Measurements from ENCODE around the gene SBNO1.

SBNO1 gene

DNA sequence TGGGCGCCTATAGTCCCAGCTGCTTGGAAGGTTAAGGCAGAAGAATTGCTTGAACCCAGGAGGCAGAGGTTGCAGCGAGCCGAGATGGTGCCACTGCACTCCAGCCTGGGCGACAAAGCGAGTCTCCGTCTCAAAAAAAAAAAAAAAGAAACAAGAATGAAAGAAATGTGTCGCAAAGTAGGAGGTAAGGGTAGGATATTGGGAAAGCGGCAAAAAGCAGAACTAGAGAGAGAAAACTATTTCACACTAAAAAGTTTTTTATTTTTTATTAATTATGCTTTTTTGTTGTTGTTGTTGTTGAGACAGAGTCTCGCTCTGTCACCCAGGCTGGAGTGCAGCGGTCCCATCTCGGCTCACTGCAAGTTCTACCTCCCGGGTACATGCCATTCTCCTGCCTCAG lies 17.7 kb downstream of the SBNO1 start:
- no peak overlapping the region for H4K8ac ChIP-seq (ENCODE audit: low read depth, low read length)
- no peak for DNase-seq (ENCODE audit: low spot score)
- H2BK5ac ChIP-seq (ENCODE audit: low read length): no peak overlapping the region
- no peak overlapping the region for H3K18ac ChIP-seq (ENCODE audit: low read length)
- no peak overlapping the region for H3K4me3 ChIP-seq (ENCODE audit: low read length in 2 of 2)
- no peak overlapping the region for H3K9ac ChIP-seq (ENCODE audit: low read depth, low read length, poor library complexity)
- WGBS, 2 donors (ENCODE audit: extremely low coverage in 2 of 2, insufficient read length in 2 of 2, insufficient replicate concordance in 1 of 2): no CpG with 5 or more reads among the region's 12 CpGs
- no peaks in the 10 kb centered on the region for H3K9me3 ChIP-seq (replicated peaks in 1 of 2; ENCODE audit: control insufficient read depth in 2 of 2, insufficient read depth in 1 of 2, low read depth in 1 of 2, low read length in 2 of 2)
- H3K4ac ChIP-seq (ENCODE audit: low read length): no peak overlapping the region
- no peaks in the 10 kb centered on the region for H3K79me1 ChIP-seq (ENCODE audit: low read depth, low read length)
- peaks cover 15 to 79% of the 10 kb centered on the region in 2 donors for H3K36me3 ChIP-seq (replicated peaks in 1 of 2; ENCODE audit: control insufficient read depth in 2 of 2, insufficient read depth in 2 of 2, low read length in 2 of 2)
- H3K14ac ChIP-seq (ENCODE audit: low read length): no peak overlapping the region
- H3K4me2 ChIP-seq (ENCODE audit: insufficient read depth, low read length, poor library complexity, severe bottlenecking): no peak overlapping the region
- no peaks in the 10 kb centered on the region for H3K27me3 ChIP-seq (ENCODE audit: control insufficient read depth in 3 of 3, insufficient read depth in 3 of 3, low read depth in 1 of 3, low read length in 3 of 3)
- H4K91ac ChIP-seq (ENCODE audit: low read depth, low read length, poor library complexity): no peak overlapping the region
- H3K23ac ChIP-seq (ENCODE audit: low read depth, low read length, poor library complexity): no peak overlapping the region
- H3K27ac ChIP-seq (replicated peaks; ENCODE audit: low read length): no peak overlapping the region
- no peak overlapping the region for H2BK120ac ChIP-seq (ENCODE audit: low read depth, low read length)
- no peak overlapping the region for H2AFZ ChIP-seq (ENCODE audit: low read length)
- H2BK15ac ChIP-seq (ENCODE audit: low read length): no peak overlapping the region
- H3K4me1 ChIP-seq (ENCODE audit: control insufficient read depth in 2 of 2, insufficient read depth in 1 of 2, low read depth in 1 of 2, low read length in 2 of 2): no peaks in the 10 kb centered on the region
- no peak overlapping the region for H2BK12ac ChIP-seq (ENCODE audit: low read length)
- H2AK5ac ChIP-seq (ENCODE audit: low read depth, low read length): no peak overlapping the region

DNA sequence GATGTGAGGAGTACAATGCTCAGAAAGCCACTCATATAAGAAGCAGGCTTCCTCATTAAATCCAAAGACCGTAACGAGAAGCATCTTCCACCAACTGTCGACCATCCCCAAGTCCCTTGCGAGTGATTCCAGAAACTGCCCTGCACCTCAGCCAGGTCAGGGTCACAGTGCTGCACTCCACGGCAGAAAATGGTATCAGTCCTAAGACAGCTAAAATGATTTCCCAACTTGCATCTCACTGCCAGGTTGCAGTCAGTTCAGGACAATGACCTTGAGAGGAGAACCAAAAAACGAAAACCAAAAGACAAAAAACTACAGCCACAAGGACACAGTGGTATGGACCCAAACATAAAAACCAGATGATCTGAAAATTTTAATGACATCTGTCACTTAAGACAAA lies 20.6 kb downstream of the SBNO1 start:
- WGBS, 2 donors (ENCODE audit: extremely low coverage in 2 of 2, insufficient read length in 2 of 2, insufficient replicate concordance in 1 of 2): no CpG with 5 or more reads among the region's 6 CpGs
- H3K27ac ChIP-seq (replicated peaks; ENCODE audit: low read length): no peak overlapping the region
- peaks cover 19 to 86% of the 10 kb centered on the region in 2 donors for H3K36me3 ChIP-seq (replicated peaks in 1 of 2; ENCODE audit: control insufficient read depth in 2 of 2, insufficient read depth in 2 of 2, low read length in 2 of 2)

DNA sequence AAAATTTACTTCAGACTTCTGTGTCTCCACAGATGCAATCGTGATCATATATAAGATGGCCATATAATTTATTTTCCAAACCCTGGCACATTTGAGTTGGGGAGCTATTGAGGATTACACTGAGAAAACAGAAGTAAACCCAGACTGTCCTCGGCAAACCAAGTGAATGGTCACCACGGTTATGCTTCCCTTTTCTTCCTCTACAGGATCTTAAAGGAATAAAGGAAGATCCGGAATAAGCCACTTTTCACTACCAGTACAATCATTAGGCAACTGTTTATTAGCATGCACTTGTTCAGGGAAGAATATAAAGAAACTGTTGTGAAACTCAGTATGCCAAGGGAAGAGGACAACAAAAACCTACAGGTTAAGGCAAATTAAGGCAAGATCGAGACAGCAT lies 27.6 kb downstream of the SBNO1 start:
- H2BK12ac ChIP-seq (ENCODE audit: low read length): no peak overlapping the region
- peaks cover 5% of the 10 kb centered on the region for H3K79me1 ChIP-seq (ENCODE audit: low read depth, low read length)
- no peaks in the 10 kb centered on the region for H3K4me1 ChIP-seq (ENCODE audit: control insufficient read depth in 2 of 2, insufficient read depth in 1 of 2, low read depth in 1 of 2, low read length in 2 of 2)
- DNase-seq (ENCODE audit: low spot score): no peak
- no peak overlapping the region for H2BK5ac ChIP-seq (ENCODE audit: low read length)
- H3K9me3 ChIP-seq (replicated peaks in 1 of 2; ENCODE audit: control insufficient read depth in 2 of 2, insufficient read depth in 1 of 2, low read depth in 1 of 2, low read length in 2 of 2): no peaks in the 10 kb centered on the region
- H2AFZ ChIP-seq (ENCODE audit: low read length): no peak overlapping the region
- H3K27me3 ChIP-seq (ENCODE audit: control insufficient read depth in 3 of 3, insufficient read depth in 3 of 3, low read depth in 1 of 3, low read length in 3 of 3): no peaks in the 10 kb centered on the region
- H3K23ac ChIP-seq (ENCODE audit: low read depth, low read length, poor library complexity): no peak overlapping the region
- H2AK5ac ChIP-seq (ENCODE audit: low read depth, low read length): no peak overlapping the region
- no peak overlapping the region for H4K8ac ChIP-seq (ENCODE audit: low read depth, low read length)
- no peak overlapping the region for H3K18ac ChIP-seq (ENCODE audit: low read length)
- no peak overlapping the region for H3K9ac ChIP-seq (ENCODE audit: low read depth, low read length, poor library complexity)
- H4K91ac ChIP-seq (ENCODE audit: low read depth, low read length, poor library complexity): no peak overlapping the region
- H2BK120ac ChIP-seq (ENCODE audit: low read depth, low read length): no peak overlapping the region
- WGBS, 2 donors (ENCODE audit: extremely low coverage in 2 of 2, insufficient read length in 2 of 2, insufficient replicate concordance in 1 of 2): no CpG with 5 or more reads among the region's 5 CpGs
- no peak overlapping the region for H3K4me3 ChIP-seq (ENCODE audit: low read length in 2 of 2)
- no peak overlapping the region for H2BK15ac ChIP-seq (ENCODE audit: low read length)
- no peak overlapping the region for H3K4ac ChIP-seq (ENCODE audit: low read length)
- peaks cover 23 to 88% of the 10 kb centered on the region in 2 donors for H3K36me3 ChIP-seq (replicated peaks in 1 of 2; ENCODE audit: control insufficient read depth in 2 of 2, insufficient read depth in 2 of 2, low read length in 2 of 2)
- H3K27ac ChIP-seq (replicated peaks; ENCODE audit: low read length): no peak overlapping the region
- H3K14ac ChIP-seq (ENCODE audit: low read length): no peak overlapping the region
- no peak overlapping the region for H3K4me2 ChIP-seq (ENCODE audit: insufficient read depth, low read length, poor library complexity, severe bottlenecking)

More for the DNA sequence above, 20.6 kb downstream of the SBNO1 start:
- Histone ChIP-seq H3K9me3 (replicated peaks in 1 of 2; ENCODE audit: control insufficient read depth in 2 of 2, insufficient read depth in 1 of 2, low read depth in 1 of 2, low read length in 2 of 2) (no peaks in the 10 kb centered on the region), H2BK12ac (ENCODE audit: low read length) (no peak overlapping the region), H3K9ac (ENCODE audit: low read depth, low read length, poor library complexity) (no peak overlapping the region), H2AFZ (ENCODE audit: low read length) (no peak overlapping the region), H3K27me3 (ENCODE audit: control insufficient read depth in 3 of 3, insufficient read depth in 3 of 3, low read depth in 1 of 3, low read length in 3 of 3) (no peaks in the 10 kb centered on the region), H2BK5ac (ENCODE audit: low read length) (no peak overlapping the region), H3K4me3 (ENCODE audit: low read length in 2 of 2) (no peak overlapping the region), H3K79me1 (ENCODE audit: low read depth, low read length) (no peaks in the 10 kb centered on the region), H2BK15ac (ENCODE audit: low read length) (no peak overlapping the region), H3K18ac (ENCODE audit: low read length) (no peak overlapping the region), H2BK120ac (ENCODE audit: low read depth, low read length) (no peak overlapping the region), H3K4me1 (ENCODE audit: control insufficient read depth in 2 of 2, insufficient read depth in 1 of 2, low read depth in 1 of 2, low read length in 2 of 2) (no peaks in the 10 kb centered on the region), H3K4ac (ENCODE audit: low read length) (no peak overlapping the region), H3K14ac (ENCODE audit: low read length) (no peak overlapping the region), H3K23ac (ENCODE audit: low read depth, low read length, poor library complexity) (no peak overlapping the region), H4K8ac (ENCODE audit: low read depth, low read length) (no peak overlapping the region), H3K4me2 (ENCODE audit: insufficient read depth, low read length, poor library complexity, severe bottlenecking) (no peak overlapping the region), H4K91ac (ENCODE audit: low read depth, low read length, poor library complexity) (no peak overlapping the region), H2AK5ac (ENCODE audit: low read depth, low read length) (no peak overlapping the region)
- no peak for DNase-seq (ENCODE audit: low spot score)

DNA sequence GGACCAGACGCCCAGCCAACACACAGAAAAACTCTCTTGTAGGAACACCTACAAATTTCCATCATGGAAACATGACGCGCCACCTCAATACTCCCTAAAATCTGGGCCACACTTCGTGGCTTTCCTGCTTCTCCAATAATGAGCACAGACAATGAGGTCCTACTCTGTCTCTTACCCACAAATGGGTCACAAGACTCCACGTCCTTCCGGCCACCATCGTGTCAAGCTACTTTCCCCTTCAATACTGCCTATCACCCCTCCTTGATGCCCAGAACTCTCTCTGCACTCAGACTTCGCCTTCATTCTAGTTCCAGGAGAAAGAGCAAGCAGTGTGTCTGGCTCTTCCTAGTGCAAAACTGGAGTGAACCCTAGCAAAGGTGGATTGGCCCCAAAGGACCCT lies 28.1 kb downstream of the SBNO1 start:
- Histone ChIP-seq H3K18ac (ENCODE audit: low read length) (no peak overlapping the region), H2BK5ac (ENCODE audit: low read length) (no peak overlapping the region), H3K36me3 (replicated peaks in 1 of 2; ENCODE audit: control insufficient read depth in 2 of 2, insufficient read depth in 2 of 2, low read length in 2 of 2) (peaks cover 23 to 89% of the 10 kb centered on the region in 2 donors)

More for the DNA sequence above, 28.1 kb downstream of the SBNO1 start:
- no peak overlapping the region for H3K23ac ChIP-seq (ENCODE audit: low read depth, low read length, poor library complexity)
- H3K4me3 ChIP-seq (ENCODE audit: low read length in 2 of 2): no peak overlapping the region
- no peak for DNase-seq (ENCODE audit: low spot score)
- no peak overlapping the region for H2AK5ac ChIP-seq (ENCODE audit: low read depth, low read length)
- no peak overlapping the region for H3K27ac ChIP-seq (replicated peaks; ENCODE audit: low read length)
- no peak overlapping the region for H2BK120ac ChIP-seq (ENCODE audit: low read depth, low read length)
- peaks cover 5% of the 10 kb centered on the region for H3K79me1 ChIP-seq (ENCODE audit: low read depth, low read length)
- H2AFZ ChIP-seq (ENCODE audit: low read length): no peak overlapping the region
- H3K4ac ChIP-seq (ENCODE audit: low read length): no peak overlapping the region
- no peak overlapping the region for H4K8ac ChIP-seq (ENCODE audit: low read depth, low read length)
- WGBS, 2 donors (ENCODE audit: extremely low coverage in 2 of 2, insufficient read length in 2 of 2, insufficient replicate concordance in 1 of 2): no CpG with 5 or more reads among the region's 8 CpGs
- no peak overlapping the region for H3K4me2 ChIP-seq (ENCODE audit: insufficient read depth, low read length, poor library complexity, severe bottlenecking)
- no peak overlapping the region for H3K9ac ChIP-seq (ENCODE audit: low read depth, low read length, poor library complexity)
- H3K9me3 ChIP-seq (replicated peaks in 1 of 2; ENCODE audit: control insufficient read depth in 2 of 2, insufficient read depth in 1 of 2, low read depth in 1 of 2, low read length in 2 of 2): no peaks in the 10 kb centered on the region
- no peak overlapping the region for H4K91ac ChIP-seq (ENCODE audit: low read depth, low read length, poor library complexity)
- no peak overlapping the region for H2BK15ac ChIP-seq (ENCODE audit: low read length)
- no peak overlapping the region for H2BK12ac ChIP-seq (ENCODE audit: low read length)
- H3K4me1 ChIP-seq (ENCODE audit: control insufficient read depth in 2 of 2, insufficient read depth in 1 of 2, low read depth in 1 of 2, low read length in 2 of 2): no peaks in the 10 kb centered on the region
- no peak overlapping the region for H3K14ac ChIP-seq (ENCODE audit: low read length)
- no peaks in the 10 kb centered on the region for H3K27me3 ChIP-seq (ENCODE audit: control insufficient read depth in 3 of 3, insufficient read depth in 3 of 3, low read depth in 1 of 3, low read length in 3 of 3)
